ENCODE measurements around the gene PTGS1.
"Not testable (repeated sequence)": the region's sequence is repeated elsewhere in the genome, so short reads cannot be mapped to it uniquely, and the experiment has no call there.

Gene PTGS1

GRCh38 chr9:122402403-122402871 is 31.6 kb downstream of the PTGS1 start:
- no peak for DNase-seq

GRCh38 chr9:122402874-122403273 is 32.0 kb downstream of the PTGS1 start:
- DNase-seq: no peak

- no peak for DNase-seq
These were observed 32.7 kb downstream of the PTGS1 start for GRCh38 chr9:122403381-122404000.

DNA sequence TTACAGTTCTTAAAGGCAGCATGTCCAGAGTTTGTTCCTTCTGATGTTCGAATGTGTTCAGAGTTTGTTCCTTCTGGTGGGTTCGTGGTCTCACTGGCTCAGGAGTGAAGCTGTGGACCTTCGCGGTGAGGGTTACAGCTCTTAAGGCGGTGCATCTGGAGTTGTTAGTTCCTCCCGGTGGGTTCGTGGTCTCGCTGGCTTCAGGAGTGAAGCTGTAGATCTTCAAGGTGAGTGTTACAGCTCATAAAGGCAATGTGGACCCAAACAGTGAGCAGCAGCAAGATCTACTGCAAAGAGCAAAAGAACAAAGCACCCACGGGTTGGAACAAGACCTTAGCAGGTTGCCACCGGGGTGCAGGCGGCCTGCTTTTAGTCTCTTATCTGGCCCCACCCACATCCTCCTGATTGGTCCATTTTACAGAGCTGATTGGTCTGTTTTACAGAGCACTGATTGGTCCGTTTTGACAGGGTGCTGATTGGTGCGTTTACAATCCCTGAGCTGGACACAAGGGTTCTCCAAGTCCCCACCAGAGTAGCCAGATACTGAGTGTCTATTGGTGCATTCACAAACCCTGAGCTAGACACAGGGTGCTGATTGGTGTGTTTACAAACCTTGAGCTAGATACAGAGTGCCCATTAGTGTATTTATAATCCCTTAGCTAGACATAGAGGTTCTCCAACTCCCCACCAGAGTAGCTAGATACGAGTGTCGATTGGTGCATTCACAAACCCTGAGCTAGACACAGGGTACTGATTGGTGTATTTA is 34.7 kb downstream of the PTGS1 start:
- DNase-seq: not testable (repeated sequence)

DNA sequence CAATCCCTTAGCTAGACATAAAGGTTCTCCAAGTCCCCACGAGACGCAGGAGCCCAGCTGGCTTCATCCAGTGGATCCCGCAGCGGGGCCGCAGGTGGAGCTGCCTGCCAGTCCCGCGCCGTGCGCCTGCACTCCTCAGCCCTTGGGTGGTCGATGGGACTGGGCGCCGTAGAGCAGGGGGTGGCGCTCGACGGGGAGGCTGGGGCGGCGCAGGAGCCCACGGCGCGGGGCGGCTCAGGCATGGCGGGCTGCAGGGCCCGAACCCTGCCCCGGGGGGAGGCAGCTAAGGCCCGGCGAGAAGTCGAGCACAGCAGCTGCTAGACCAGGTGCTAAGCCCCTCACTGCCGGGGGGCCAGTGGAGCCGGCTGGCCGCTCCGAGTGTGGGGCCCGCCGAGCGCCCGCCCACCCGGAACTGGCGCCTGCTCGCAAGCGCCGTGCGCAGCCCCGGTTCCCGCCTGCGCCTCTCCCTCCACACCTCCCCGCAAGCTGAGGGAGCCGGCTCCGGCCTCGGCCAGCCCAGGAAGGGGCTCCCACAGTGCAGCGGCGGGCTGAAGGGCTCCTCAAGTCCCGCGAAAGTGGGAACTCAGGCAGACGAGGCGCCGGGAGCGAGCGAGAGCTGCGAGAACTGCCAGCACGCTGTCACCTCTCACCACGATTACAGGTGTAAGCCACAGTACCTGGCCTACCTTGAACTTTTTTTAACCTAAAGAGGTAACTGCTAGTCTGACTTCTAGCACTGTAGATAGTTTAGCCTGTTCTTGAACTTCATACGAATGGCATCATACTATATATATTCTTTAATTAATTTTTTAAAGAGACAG is 35.5 kb downstream of the PTGS1 start:
- DNase-seq: no peak

DNA sequence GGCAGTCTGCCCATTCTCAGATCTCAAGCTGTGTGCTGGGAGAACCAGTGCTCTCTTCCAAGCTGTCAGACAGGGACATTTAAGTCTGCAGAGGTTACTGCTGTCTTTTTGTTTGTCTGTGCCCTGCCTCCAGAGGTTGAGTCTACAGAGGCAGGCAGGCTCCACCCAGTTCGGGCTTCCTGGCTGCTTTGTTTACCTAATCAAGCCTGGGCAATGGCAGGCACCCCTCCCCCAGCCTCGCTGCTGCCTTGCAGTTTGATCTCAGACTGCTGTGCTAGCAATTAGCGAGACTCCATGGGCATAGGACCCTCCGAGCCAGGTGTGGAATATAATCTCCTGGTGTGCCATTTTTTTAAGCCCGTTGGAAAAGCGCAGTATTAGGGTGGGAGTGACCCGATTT is 43.3 kb downstream of the PTGS1 start:
- not testable (repeated sequence) for DNase-seq

DNA sequence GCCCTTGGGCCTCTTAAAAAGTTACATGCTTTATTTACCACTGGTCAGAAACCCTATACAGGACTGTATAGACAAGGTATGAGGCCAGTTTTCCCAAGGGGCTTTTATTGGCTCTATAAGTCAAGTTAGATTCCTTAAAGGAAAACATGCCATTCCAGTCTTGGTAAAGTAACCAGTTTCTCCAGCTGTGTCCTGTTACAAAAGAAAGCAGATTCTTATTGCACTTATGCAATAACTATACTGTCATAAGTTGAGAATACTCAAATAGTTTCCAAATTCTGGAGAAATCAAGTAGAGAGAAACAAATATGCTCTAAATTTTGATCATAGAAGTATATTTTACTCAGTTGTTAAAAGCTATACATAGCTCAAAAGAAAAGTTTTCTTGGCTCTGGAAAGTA is 47.2 kb downstream of the PTGS1 start:
- DNase-seq: no peak

DNA sequence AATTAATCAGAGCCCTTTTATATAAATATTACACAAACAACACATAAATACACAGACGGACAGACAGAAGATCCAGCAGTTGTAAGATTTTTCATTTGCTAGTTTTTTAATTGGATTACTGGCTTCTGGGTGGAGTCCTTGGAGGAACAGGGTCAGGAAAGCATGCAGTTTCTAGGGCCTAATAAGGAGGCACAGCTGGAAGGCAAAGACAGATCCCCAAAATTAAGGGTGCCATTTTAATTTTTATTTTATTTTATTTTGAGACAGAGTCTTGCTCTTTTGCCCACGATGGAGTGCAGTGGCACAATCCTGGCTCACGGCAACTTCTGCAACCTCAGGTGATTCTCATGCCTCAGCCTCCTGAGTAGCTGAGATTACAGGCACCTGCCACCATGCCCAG is 49.5 kb downstream of the PTGS1 start:
- no peak for DNase-seq

- no peak for DNase-seq
These were observed 54.3 kb downstream of the PTGS1 start for GRCh38 chr9:122425087-122425486.

- no peak for DNase-seq
These were observed 55.9 kb downstream of the PTGS1 start for GRCh38 chr9:122426723-122427122.

DNA sequence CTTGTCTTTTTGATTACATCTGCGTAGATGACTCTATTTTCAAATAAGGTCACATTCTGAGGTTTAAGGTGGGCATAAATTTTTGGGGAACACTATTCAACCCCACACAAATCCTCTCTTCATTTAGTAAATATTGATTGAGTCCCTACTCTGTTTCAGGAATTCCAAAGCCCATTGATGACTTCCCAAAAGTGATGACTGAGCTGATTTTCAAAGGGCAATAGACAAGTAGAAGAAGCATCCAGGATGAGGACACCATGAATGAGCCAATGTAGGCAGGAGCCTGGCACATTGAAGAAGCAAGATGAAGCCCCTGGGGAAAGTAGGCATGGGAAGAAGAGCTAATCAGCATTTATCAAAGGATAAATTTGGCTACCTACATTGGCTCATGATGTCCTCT is 71.7 kb downstream of the PTGS1 start:
- DNase-seq: no peak

DNA sequence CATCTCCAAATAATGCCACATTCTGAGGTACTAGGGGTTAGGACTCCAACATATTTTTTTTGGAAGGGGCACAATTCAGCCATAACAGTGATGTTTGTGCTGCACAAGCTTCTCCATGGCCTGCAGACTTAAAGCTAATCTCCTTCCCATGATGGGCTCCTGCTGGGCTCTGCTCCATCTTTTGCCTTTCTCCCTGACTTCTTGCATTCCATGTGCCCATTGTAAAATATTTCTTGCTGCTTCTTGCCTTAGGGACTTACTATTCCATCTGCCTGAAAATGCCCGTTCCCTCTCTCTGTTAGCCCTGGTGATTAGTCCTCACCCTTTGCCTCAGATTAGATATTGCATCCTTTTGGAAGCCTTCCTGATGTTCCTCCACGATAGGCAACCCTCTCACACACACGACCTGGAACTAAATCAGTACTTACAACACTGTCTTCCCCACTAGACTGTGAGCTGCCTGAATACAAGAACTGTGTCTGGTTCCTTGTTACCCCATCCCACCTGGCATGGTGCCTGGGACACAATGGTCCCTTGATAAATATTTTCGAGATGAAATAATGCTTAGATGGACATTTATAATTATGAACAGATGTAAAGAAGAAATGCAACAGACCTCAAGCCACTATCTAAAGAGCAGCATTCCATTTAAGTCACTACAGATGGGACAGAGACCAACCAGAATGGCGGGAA is 73.4 kb downstream of the PTGS1 start:
- no peak for DNase-seq

Measured in activated gamma-delta T cell (primary cell).